HepG2 (cell line): ENCODE data around the gene APBB1IP. TPM values are rescaled to one million over a fixed set of nuclear protein-coding genes. Genes with fewer than 3 reads are reported as not detected.
A peak's percentile ranks its signal among the peaks of the same experiment; 100 is the strongest.

ENCODE experiments used
- ATAC-seq: fragments of 200-7000 bp; cut with Tn5 transposase; 3 replicates; pipeline ENCODE4 v1.9.1; 2020; ENCODE audit warnings: mild to moderate bottlenecking, moderate library complexity
- BruUV-seq: library from RNA; stranded (reverse); fragments of 400-500 nt; replicated peaks from 2 replicates; lab custom pipeline; 2021; lab: Mats Ljungman, UMichigan
- CTCF ChIA-PET: fragments of 300-600 bp; formaldehyde crosslinking; extraction: SDS; loops from one replicate; lab custom pipeline; 2021; ENCODE audit warnings: low total read pairs, inconsistent platforms, low intra/inter-chr PET ratio; lab: Yijun Ruan, JAX
- POLR2A ChIA-PET: fragments of 350-600 bp; sonication (Branson Sonifier 250); formaldehyde crosslinking; loops from one replicate; lab custom pipeline; 2020; ENCODE audit warnings: antibody characterized with exemption, inconsistent platforms; lab: Yijun Ruan, JAX
- DNase-seq: peaks from one replicate; pipeline ENCODE4 v3.0.0-alpha.2; 2015; ENCODE audit warnings: low spot score
- FAIRE-seq: peaks from 3 replicates; lab custom pipeline; 2011; peaks lifted over from hg19 to GRCh38; lab: Jason Lieb, UNC
- H2AFZ ChIP-seq: one replicate; pipeline ENCODE4 v1.6.1; 2011; ENCODE audit warnings: low read length, inconsistent platforms
- H3K27ac ChIP-seq: fragments of 300-600 bp; 3 replicates; pipeline ENCODE4 v1.8.0; 2011; ENCODE audit warnings: mixed run types, mild to moderate bottlenecking, mixed read lengths, low read length, inconsistent platforms; ENCODE audit not compliant: insufficient read depth; ENCODE audit errors: extremely low read length
- H3K27me3 ChIP-seq, 2 experiments: fragments of 200-600 bp in 1 of 2; 2 replicates in 1 of 2; 3 replicates in 1 of 2; pipeline versions ENCODE4 v1.6.0 to v1.8.0; 2011; ENCODE audit warnings: low read length in 2 of 2, mild to moderate bottlenecking in 2 of 2, moderate library complexity in 2 of 2, inconsistent platforms in 1 of 2; ENCODE audit not compliant: insufficient read depth in 2 of 2, control insufficient read depth in 1 of 2
- H3K36me3 ChIP-seq, 2 experiments: fragments of 200-600 bp in 1 of 2; replicated peaks in 1 of 2; 2 replicates in 1 of 2; 3 replicates in 1 of 2; pipeline versions ENCODE4 v1.5.1 to v1.8.0; 2011; ENCODE audit warnings: low read length in 2 of 2, inconsistent platforms in 1 of 2; ENCODE audit not compliant: insufficient read depth in 2 of 2, control insufficient read depth in 1 of 2
- H3K4me1 ChIP-seq: 2 replicates; pipeline ENCODE4 v1.5.1; 2012; ENCODE audit warnings: low read length, inconsistent platforms; ENCODE audit not compliant: insufficient read depth
- H3K4me2 ChIP-seq: 2 replicates; pipeline ENCODE4 v1.6.0; 2011; ENCODE audit warnings: low read depth, low read length, inconsistent platforms
- H3K4me3 ChIP-seq, 3 experiments: fragments of 200-600 bp in 1 of 3; sonication (generic), shearing (Covaris generic) in 1 of 3; replicated peaks in 1 of 3; 2 replicates each; pipeline ENCODE4 v1.5.1; 2011 to 2016; ENCODE audit warnings: low read length in 3 of 3, inconsistent platforms in 2 of 3, low read depth in 2 of 3, mild to moderate bottlenecking in 2 of 3, control low read depth in 1 of 3, mixed read lengths in 1 of 3; ENCODE audit not compliant: insufficient read depth in 1 of 3
- H3K79me2 ChIP-seq: one replicate; pipeline ENCODE4 v1.6.1; 2011; ENCODE audit warnings: low read length, inconsistent platforms; ENCODE audit not compliant: insufficient read depth
- H3K9ac ChIP-seq: 2 replicates; pipeline ENCODE4 v1.6.0; 2011; ENCODE audit warnings: mild to moderate bottlenecking, low read depth, low read length, inconsistent platforms; ENCODE audit not compliant: insufficient read depth
- H3K9me3 ChIP-seq: 2 replicates; pipeline ENCODE4 v1.5.1; 2012; ENCODE audit warnings: mild to moderate bottlenecking, low read length
- H4K20me1 ChIP-seq: 2 replicates; pipeline ENCODE4 v1.6.0; 2011; ENCODE audit warnings: inconsistent platforms, mild to moderate bottlenecking, low read length, moderate library complexity; ENCODE audit not compliant: insufficient read depth
- ARNT2 ChIP-seq: sonication (generic); formaldehyde crosslinking; IDR thresholded peaks from 2 replicates; pipeline ENCODE4 v1.8.0; 2022; ENCODE audit warnings: mild to moderate bottlenecking, low read depth, missing genetic modification reagents, moderate library complexity
- JUN ChIP-seq: sonication (generic); formaldehyde crosslinking; IDR thresholded peaks from 2 replicates; pipeline ENCODE4 v1.4.0; 2020; ENCODE audit warnings: mild to moderate bottlenecking, missing genetic modification reagents
- MIER2 ChIP-seq: IDR thresholded peaks from 2 replicates; pipeline ENCODE4 v1.6.1; 2016; ENCODE audit warnings: missing biosample characterization, missing genetic modification reagents
- MTA3 ChIP-seq: sonication (generic); formaldehyde crosslinking; IDR thresholded peaks from 2 replicates; pipeline ENCODE4 v1.4.0; 2020; ENCODE audit warnings: missing genetic modification reagents
- PCBP2 ChIP-seq: fragments of 200-400 bp; formaldehyde crosslinking; optimal IDR thresholded peaks from 2 replicates; pipeline ENCODE3; 2018; ENCODE audit warnings: low read length, low read depth; ENCODE audit not compliant: poor library complexity, severe bottlenecking
- RAD51 ChIP-seq: fragments of 450-650 bp; IDR thresholded peaks from 2 replicates; pipeline ENCODE4 v1.6.1; 2016; ENCODE audit warnings: borderline replicate concordance
- TEAD3 ChIP-seq: optimal IDR thresholded peaks from 2 replicates; pipeline ENCODE3; 2016; ENCODE audit warnings: borderline replicate concordance
- ZNF546 ChIP-seq: sonication (generic); formaldehyde crosslinking; conservative IDR thresholded peaks from 2 replicates; pipeline ENCODE4 v1.8.1; 2023; ENCODE audit warnings: mild to moderate bottlenecking, missing genetic modification reagents
- WGBS: methylation state at CpG from one replicate; pipeline ENCODE4 v1.1.6; 2017; ENCODE audit warnings: low lambda C conversion rate; 5-methylcytosine and 5-hydroxymethylcytosine counted together
- in situ Hi-C: cut with HindIII; loops from 2 replicates; pipeline ENCODE4 v1.10.0; 2017; ENCODE audit warnings: low pct_unique_long_range_greater_than_20kb; ENCODE audit not compliant: extremely low pct_ligation_motif_present
- intact Hi-C: fragments of 100-400 bp; cut with micrococcal nuclease; formaldehyde crosslinking; loops from one replicate; pipeline ENCODE4 v1.10.0; 2022; ENCODE audit not compliant: unreplicated experiment
- polyA plus RNA-seq, 8 experiments: library from polyadenylated mRNA; depleted of rRNA in 3 of 8; stranded (reverse) in 7 of 8; unstranded in 1 of 8; fragments of >200 nt; fragmentation: Illumina TruSeq in 4 of 8; extraction: Trizol in 4 of 8; gene quantifications; 2 replicates each; pipeline versions ENCODE4 v1.2.1 to v1.2.3, GENCODE V29; 2011 to 2016; ENCODE audit warnings: low read depth in 4 of 8, missing spikeins in 1 of 8, mixed read lengths in 1 of 8; ENCODE audit not compliant: insufficient read depth in 1 of 8
- total RNA-seq, 5 experiments: library from RNA; depleted of rRNA; stranded (reverse); fragments of >200 nt; fragmentation: Illumina TruSeq; extraction: Trizol; gene quantifications; 2 replicates each; pipeline ENCODE4 v1.2.3, GENCODE V29; 2016; ENCODE audit warnings: low read depth in 1 of 5
- TF ChIP-seq, protein P1 (sequence below): sonication (generic); formaldehyde crosslinking; IDR thresholded peaks from 2 replicates; pipeline ENCODE4 v1.4.0; 2020; ENCODE audit warnings: missing genetic modification reagents
- TF ChIP-seq, protein P2 (sequence below): sonication (generic); formaldehyde crosslinking; conservative IDR thresholded peaks from 2 replicates; pipeline ENCODE4 v1.8.1; 2023; ENCODE audit warnings: missing genetic modification reagents
- TF ChIP-seq, protein P3 (sequence below): sonication (generic); formaldehyde crosslinking; conservative IDR thresholded peaks from 2 replicates; pipeline ENCODE4 v1.5.0; 2020; ENCODE audit warnings: missing genetic modification reagents

The APBB1IP gene
- total and polyA plus RNA-seq, 2 of the 13 experiments (the other 11 are each of a cell fraction or from before 2014, with no cell fraction given) = 0.08 TPM; not detected in 1

DNA sequence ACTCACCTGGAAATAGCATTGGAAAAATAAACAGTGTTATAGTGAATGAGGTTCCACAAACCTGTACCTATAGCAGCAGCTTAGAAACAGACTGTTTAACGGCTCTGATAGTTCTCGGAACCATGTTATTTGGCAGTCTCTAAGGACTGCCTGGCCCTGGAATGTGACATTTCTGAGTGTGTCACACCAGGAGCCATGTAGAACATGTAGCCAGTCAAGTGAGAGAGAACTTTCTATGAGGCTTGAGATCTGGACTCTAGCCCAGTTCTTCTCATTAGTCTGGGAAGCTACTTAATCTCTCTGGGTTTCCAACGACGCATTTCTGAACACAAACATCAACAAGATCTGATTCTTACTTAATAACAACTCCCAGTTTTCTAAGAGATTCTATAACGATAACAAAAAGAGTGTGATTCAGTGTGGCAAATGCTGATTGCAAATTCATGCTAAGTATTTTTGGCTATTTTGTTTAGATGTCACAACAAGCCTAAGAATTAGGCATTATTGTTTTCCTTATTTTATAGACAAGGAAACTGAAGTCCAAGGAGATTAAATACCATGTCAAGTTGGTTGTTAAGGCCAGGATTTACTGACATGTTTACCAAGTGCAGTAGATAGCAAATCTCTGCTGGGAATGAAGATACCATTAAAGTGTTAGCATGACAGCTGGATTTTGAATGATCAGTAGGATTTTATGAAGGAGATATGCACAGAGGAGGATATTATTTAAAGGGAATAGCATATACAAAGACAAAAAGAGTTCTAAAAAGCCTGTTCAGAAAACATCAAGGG, 47.2 kb downstream of the APBB1IP start:
- in situ Hi-C loops = no loop called here
- DNase-seq = no peak
- H3K9ac ChIP-seq = no peak overlapping the region
- H3K4me3 ChIP-seq = no peak overlapping the region
- H3K79me2 ChIP-seq = no peaks in the 10 kb centered on the region
- 0% methylated on average over 5 of the region's 5 CpGs for WGBS
- H3K36me3 ChIP-seq = no peaks in the 10 kb centered on the region
- no peaks in the 10 kb centered on the region for H4K20me1 ChIP-seq
- POLR2A ChIA-PET = no interaction called here
- H3K27me3 ChIP-seq = peaks cover 0 to 5% of the 10 kb centered on the region in 2 experiments; a peak in 1 of 5 replicates
- FAIRE-seq = no peak
- BruUV-seq = no TSS peak
- H2AFZ ChIP-seq = no peak overlapping the region
- CTCF ChIA-PET = no interaction called here
- ATAC-seq = no peak
- no peaks in the 10 kb centered on the region for H3K9me3 ChIP-seq
- TF ChIP-seq ZNF546 (CRISPR knock-in tag) (no peak), TEAD3 (CRISPR knock-in tag) (peak; percentile 11)
- peaks cover 13% of the 10 kb centered on the region; the same call in 1 of the 2 replicates for H3K4me1 ChIP-seq
- intact Hi-C loops = no loop called here
- no peak overlapping the region for H3K4me2 ChIP-seq
- H3K27ac ChIP-seq = no peak overlapping the region

DNA sequence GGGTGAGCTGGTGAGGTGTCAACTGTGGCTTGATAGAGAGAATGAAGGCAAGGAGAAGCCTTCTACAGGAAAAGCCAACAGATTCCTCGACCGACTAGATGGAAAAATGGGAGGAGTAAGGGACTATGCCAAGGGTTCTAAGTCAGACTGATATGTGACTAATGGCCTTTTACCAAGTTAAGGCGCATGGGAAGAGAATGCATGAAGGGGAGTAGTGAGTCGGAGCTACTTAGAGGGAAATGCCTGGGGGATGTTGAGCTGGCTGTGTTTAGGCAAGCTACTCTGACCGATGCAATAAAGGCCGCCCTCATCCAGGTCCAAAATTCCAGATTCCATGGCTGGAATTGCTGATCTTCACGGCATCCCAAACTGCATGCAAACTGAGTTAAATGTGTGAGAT, 48.2 kb downstream of the APBB1IP start:
- FAIRE-seq = no peak
- Histone ChIP-seq H3K27ac (no peak overlapping the region), H4K20me1 (no peaks in the 10 kb centered on the region), H3K4me1 (peaks cover 13% of the 10 kb centered on the region; the same call in 1 of the 2 replicates), H3K27me3 (peaks cover 0 to 5% of the 10 kb centered on the region in 2 experiments; a peak in 1 of 5 replicates), H2AFZ (no peak overlapping the region), H3K36me3 (no peaks in the 10 kb centered on the region), H3K79me2 (no peaks in the 10 kb centered on the region), H3K4me2 (no peak overlapping the region), H3K9me3 (no peaks in the 10 kb centered on the region), H3K9ac (no peak overlapping the region), H3K4me3 (no peak overlapping the region)
- BruUV-seq = no TSS peak
- no peak for DNase-seq
- 35% methylated on average over 7 of the region's 7 CpGs for WGBS
- in situ Hi-C loops = no loop called here
- intact Hi-C loops = no loop called here
- ChIA-PET POLR2A (no interaction called here), CTCF (no interaction called here)
- ATAC-seq = no peak
- TF ChIP-seq PCBP2 = no peak
- no peak for TF ChIP-seq RAD51
- no peak for TF ChIP-seq MTA3 (CRISPR knock-in tag)
- TF ChIP-seq, protein P1, sequence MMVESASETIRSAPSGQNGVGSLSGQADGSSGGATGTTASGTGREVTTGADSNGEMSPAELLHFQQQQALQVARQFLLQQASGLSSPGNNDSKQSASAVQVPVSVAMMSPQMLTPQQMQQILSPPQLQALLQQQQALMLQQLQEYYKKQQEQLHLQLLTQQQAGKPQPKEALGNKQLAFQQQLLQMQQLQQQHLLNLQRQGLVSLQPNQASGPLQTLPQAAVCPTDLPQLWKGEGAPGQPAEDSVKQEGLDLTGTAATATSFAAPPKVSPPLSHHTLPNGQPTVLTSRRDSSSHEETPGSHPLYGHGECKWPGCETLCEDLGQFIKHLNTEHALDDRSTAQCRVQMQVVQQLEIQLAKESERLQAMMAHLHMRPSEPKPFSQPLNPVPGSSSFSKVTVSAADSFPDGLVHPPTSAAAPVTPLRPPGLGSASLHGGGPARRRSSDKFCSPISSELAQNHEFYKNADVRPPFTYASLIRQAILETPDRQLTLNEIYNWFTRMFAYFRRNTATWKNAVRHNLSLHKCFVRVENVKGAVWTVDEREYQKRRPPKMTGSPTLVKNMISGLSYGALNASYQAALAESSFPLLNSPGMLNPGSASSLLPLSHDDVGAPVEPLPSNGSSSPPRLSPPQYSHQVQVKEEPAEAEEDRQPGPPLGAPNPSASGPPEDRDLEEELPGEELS (CRISPR knock-in tag) = no peak
- TF ChIP-seq, protein P2, sequence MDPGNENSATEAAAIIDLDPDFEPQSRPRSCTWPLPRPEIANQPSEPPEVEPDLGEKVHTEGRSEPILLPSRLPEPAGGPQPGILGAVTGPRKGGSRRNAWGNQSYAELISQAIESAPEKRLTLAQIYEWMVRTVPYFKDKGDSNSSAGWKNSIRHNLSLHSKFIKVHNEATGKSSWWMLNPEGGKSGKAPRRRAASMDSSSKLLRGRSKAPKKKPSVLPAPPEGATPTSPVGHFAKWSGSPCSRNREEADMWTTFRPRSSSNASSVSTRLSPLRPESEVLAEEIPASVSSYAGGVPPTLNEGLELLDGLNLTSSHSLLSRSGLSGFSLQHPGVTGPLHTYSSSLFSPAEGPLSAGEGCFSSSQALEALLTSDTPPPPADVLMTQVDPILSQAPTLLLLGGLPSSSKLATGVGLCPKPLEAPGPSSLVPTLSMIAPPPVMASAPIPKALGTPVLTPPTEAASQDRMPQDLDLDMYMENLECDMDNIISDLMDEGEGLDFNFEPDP = no peak
- TF ChIP-seq, protein P3, sequence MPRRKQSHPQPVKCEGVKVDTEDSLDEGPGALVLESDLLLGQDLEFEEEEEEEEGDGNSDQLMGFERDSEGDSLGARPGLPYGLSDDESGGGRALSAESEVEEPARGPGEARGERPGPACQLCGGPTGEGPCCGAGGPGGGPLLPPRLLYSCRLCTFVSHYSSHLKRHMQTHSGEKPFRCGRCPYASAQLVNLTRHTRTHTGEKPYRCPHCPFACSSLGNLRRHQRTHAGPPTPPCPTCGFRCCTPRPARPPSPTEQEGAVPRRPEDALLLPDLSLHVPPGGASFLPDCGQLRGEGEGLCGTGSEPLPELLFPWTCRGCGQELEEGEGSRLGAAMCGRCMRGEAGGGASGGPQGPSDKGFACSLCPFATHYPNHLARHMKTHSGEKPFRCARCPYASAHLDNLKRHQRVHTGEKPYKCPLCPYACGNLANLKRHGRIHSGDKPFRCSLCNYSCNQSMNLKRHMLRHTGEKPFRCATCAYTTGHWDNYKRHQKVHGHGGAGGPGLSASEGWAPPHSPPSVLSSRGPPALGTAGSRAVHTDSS (CRISPR knock-in tag) = no peak
- no peak for TF ChIP-seq JUN (CRISPR knock-in tag)
- TF ChIP-seq MIER2 (CRISPR knock-in tag) = no peak
- TF ChIP-seq ARNT2 (CRISPR knock-in tag) = no peak
